ENCODE measurements around the gene TMEM184A. TPM values are rescaled to one million over a fixed set of nuclear protein-coding genes. Genes with fewer than 3 reads are reported as not detected.

TMEM184A gene
- total RNA-seq, 6 experiments from 2014 or later = 15.1 to 32.8 (median 26.7) TPM

DNA sequence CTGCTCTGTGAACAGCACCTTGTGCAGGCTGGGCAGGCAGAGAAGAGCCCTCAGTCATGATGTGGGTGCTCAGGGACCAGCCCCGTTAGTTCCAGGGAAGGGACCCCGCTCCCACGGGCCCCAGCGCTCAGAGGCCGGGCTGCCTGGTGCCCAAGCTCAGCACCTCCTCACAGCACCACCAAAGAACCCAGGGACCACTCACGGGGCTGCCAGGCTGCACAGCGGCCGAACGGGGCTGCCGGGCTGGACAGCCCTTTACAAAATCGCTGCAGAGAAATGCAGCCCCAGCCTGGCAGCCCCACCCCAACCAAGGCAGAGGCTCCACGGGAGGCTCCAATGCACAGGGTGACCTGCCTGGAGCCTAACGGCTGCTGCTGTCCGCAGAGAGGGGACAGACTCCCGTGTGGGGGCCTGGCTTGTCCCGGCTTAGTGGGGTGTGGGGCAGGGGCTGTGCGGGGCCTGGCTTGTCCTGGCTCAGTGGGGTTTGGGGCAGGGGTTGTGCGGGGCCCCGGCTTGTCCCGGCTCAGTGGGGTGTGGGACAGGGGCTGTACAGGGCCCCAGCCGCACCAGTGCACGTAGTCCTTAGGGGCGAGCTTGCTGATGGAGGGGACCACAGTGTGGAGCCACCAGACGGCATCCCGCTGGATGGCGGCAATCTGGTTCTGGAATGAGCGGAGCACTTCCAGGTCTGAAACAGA is 61.0 kb downstream of the TMEM184A start:
- Histone ChIP-seq H3K4me3 (no peak overlapping the region), H3K27ac (no peak overlapping the region), H3K9me3 (no peaks in the 10 kb centered on the region), H3K27me3 (no peaks in the 10 kb centered on the region), H3K36me3 (peaks cover 0 to 53% (median 5%) of the 10 kb centered on the region in 4 donors), H3K4me1 (no peaks in the 10 kb centered on the region)
- TF ChIP-seq POLR2A (IDR thresholded peaks at IDR 0.05) = no peak
- TF ChIP-seq, protein P1, sequence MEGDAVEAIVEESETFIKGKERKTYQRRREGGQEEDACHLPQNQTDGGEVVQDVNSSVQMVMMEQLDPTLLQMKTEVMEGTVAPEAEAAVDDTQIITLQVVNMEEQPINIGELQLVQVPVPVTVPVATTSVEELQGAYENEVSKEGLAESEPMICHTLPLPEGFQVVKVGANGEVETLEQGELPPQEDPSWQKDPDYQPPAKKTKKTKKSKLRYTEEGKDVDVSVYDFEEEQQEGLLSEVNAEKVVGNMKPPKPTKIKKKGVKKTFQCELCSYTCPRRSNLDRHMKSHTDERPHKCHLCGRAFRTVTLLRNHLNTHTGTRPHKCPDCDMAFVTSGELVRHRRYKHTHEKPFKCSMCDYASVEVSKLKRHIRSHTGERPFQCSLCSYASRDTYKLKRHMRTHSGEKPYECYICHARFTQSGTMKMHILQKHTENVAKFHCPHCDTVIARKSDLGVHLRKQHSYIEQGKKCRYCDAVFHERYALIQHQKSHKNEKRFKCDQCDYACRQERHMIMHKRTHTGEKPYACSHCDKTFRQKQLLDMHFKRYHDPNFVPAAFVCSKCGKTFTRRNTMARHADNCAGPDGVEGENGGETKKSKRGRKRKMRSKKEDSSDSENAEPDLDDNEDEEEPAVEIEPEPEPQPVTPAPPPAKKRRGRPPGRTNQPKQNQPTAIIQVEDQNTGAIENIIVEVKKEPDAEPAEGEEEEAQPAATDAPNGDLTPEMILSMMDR (IDR thresholded peaks at IDR 0.05) = no peak
- 97% methylated on average over 6 of the region's 27 CpGs for WGBS (ENCODE audit: insufficient coverage, low coverage, low lambda C conversion rate, missing lambda C conversion rate)
- intact Hi-C loops (cut with DNase I) = no loop called here
- DNase-seq = no peak
- ATAC-seq = no peak

DNA sequence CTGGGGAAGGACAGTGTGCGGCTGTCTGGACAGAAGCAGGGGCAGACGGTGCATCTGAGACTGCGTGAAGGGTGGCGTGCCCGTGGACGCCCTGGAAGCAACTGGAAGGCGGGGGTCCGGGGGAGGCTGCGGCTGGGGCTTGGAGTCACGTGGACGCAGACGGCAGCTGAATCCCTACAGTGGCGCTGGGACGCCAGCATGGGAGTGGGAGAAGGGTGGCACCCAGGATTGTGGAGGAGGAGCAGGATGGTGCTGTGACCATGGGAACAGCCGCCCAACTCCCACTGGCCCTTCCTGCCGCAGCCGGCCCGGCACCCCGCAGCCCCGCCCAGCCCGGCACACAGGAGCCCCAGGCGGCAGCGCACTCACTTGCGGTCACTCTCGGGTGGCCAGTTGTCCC is 61.6 kb downstream of the TMEM184A start:
- Histone ChIP-seq H3K36me3 (peaks cover 0 to 54% (median 3%) of the 10 kb centered on the region in 4 donors), H3K4me1 (no peaks in the 10 kb centered on the region), H3K4me3 (no peak overlapping the region), H3K27me3 (no peaks in the 10 kb centered on the region), H3K9me3 (no peaks in the 10 kb centered on the region), H3K27ac (no peak overlapping the region)
- DNase-seq = no peak
- 100% methylated on average over 1 of the region's 25 CpGs for WGBS (ENCODE audit: insufficient coverage, low coverage, low lambda C conversion rate, missing lambda C conversion rate)
- ATAC-seq = no peak
- intact Hi-C loops (cut with DNase I) = no loop called here
- TF ChIP-seq, protein P1 (IDR thresholded peaks at IDR 0.05) = no peak
- TF ChIP-seq POLR2A (IDR thresholded peaks at IDR 0.05) = no peak

DNA sequence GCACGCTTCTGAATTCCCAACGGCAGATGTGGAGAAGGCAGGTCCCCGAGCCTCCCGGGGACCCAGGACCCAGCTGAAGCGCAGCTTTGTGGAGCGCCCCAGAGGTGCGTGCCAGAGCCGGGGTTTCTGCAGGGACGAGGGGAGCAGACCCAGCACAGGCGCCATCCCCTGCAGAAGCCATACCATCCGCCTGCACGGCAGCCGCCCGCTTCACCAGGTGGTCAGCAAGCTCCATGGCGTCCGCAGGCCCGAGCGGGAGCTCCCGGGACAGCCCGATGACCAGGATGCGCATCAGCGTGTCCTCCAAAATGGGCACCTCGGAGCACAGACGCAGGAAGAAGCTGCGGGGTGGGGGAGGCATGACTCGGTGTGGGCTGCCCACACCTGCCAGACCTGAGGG is 62.4 kb downstream of the TMEM184A start:
- DNase-seq (no peak), ATAC-seq (no peak)
- TF ChIP-seq POLR2A (IDR thresholded peaks at IDR 0.05) = no peak
- TF ChIP-seq, protein P1 (IDR thresholded peaks at IDR 0.05) = no peak
- Histone ChIP-seq H3K27ac (no peak overlapping the region), H3K4me1 (no peaks in the 10 kb centered on the region), H3K9me3 (no peaks in the 10 kb centered on the region), H3K4me3 (no peak overlapping the region), H3K36me3 (peaks cover 0 to 54% (median 3%) of the 10 kb centered on the region in 4 donors), H3K27me3 (no peaks in the 10 kb centered on the region)
- WGBS (ENCODE audit: insufficient coverage, low coverage, low lambda C conversion rate, missing lambda C conversion rate) = 94% methylated on average over 7 of the region's 26 CpGs
- intact Hi-C loops (cut with DNase I) = no loop called here

DNA sequence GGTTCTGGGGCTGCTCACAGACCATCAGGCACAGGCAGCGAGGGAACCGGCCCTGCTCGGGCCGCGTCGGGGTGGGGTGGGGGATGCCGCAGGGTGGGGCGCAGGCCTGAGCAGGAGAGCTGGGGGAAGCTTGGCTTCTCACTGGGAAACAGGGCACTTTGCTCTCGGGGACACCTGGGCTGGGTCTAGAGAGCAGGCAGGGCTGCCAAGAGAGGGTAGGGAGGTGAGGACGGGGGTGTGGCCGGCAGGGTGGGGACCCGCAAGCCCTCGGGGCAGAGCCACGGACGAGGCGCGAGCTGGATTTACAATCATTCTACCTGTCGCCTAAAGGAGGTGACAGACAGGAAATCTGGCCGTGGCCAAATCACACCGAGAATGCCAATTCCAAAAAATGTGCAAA is 62.9 kb downstream of the TMEM184A start:
- TF ChIP-seq POLR2A (IDR thresholded peaks at IDR 0.05) = no peak
- TF ChIP-seq, protein P1 (IDR thresholded peaks at IDR 0.05) = no peak
- Histone ChIP-seq H3K27ac (no peak overlapping the region), H3K4me3 (no peak overlapping the region), H3K36me3 (peaks cover 0 to 52% (median 3%) of the 10 kb centered on the region in 4 donors), H3K9me3 (no peaks in the 10 kb centered on the region), H3K27me3 (no peaks in the 10 kb centered on the region), H3K4me1 (no peaks in the 10 kb centered on the region)
- WGBS (ENCODE audit: insufficient coverage, low coverage, low lambda C conversion rate, missing lambda C conversion rate) = 98% methylated on average over 8 of the region's 20 CpGs
- no peak for DNase-seq
- no peak for ATAC-seq
- intact Hi-C loops (cut with DNase I) = no loop called here
